Prostate gland (tissue), 2 donors: ENCODE results near the gene TMEM119.

Experiments
- POLR2A ChIP-seq: fragments of 450-650 bp; IDR thresholded peaks from one replicate; pipeline ENCODE4 v1.6.1; 2016; ENCODE audit warnings: antibody characterized with exemption, mild to moderate bottlenecking
- TF ChIP-seq, protein P1 (sequence below), 4 experiments: fragments of 200-600 bp in 2 of 4; fragments of 450-650 bp in 2 of 4; sonication (generic) in 2 of 4; IDR thresholded peaks; 1 replicate in 3 of 4; 2 replicates in 1 of 4; pipeline ENCODE4 v1.5.1; 2016 to 2019; ENCODE audit warnings: antibody characterized with exemption in 4 of 4, mild to moderate bottlenecking in 2 of 4, moderate library complexity in 2 of 4

DNA sequence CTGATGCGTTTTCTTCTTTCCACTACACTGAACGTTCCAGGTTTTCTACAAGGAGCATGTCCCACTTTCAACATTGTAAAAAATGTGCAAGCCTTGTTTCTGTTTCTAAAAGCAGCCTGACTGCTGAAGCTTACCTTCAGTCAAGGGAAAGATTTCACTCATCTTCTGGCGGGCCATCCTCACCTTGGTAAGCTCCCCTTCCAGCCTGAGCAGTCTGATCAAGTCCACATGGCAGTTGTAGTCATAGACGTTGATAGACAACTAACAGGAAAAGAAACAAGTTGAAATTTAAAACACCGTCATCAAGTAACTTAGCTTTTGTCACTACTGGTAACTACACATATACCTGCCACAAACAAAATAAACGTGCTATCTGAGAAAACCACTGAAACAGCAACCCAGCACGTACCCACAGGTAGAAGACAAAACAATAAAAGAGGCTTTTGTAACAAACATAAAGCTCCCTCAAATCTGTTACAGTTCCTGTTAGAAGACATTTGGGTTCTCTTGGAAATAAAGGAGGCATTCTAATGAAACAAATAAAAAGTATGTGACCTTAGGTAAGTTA, 48.8 kb downstream of the TMEM119 start:
- TF ChIP-seq POLR2A, result no peak
- TF ChIP-seq, protein P1, sequence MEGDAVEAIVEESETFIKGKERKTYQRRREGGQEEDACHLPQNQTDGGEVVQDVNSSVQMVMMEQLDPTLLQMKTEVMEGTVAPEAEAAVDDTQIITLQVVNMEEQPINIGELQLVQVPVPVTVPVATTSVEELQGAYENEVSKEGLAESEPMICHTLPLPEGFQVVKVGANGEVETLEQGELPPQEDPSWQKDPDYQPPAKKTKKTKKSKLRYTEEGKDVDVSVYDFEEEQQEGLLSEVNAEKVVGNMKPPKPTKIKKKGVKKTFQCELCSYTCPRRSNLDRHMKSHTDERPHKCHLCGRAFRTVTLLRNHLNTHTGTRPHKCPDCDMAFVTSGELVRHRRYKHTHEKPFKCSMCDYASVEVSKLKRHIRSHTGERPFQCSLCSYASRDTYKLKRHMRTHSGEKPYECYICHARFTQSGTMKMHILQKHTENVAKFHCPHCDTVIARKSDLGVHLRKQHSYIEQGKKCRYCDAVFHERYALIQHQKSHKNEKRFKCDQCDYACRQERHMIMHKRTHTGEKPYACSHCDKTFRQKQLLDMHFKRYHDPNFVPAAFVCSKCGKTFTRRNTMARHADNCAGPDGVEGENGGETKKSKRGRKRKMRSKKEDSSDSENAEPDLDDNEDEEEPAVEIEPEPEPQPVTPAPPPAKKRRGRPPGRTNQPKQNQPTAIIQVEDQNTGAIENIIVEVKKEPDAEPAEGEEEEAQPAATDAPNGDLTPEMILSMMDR (IDR thresholded peaks at IDR 0.05), result no peak
